Amniotic epithelial cell (primary cell): ENCODE data around the gene MTPN.

Experiments used
- DNase-seq: peaks from one replicate; pipeline ENCODE4 v3.0.0-alpha.2; 2010; ENCODE audit warnings: low read depth

The MTPN gene

DNA sequence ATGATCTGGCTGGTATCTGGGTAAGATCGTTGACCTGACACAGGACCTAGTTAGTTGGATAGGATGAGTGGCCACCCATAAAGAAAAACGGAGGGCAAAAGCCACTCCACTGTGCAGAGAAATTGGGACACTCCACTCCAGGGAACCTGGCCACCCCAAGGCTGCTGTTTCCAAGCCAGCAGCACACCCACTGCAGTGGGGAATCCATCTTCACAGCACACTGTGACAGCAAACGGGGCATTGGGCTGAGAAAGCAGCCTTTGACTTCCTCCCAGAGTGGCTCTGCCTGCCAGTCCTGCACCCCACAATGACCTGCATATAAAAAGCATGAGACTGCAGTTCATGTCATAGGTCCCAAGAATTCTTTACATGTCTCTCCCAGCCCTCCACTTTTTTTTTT, 52.9 kb downstream of the MTPN start:
- no peak for DNase-seq

- DNase-seq, result no peak
Measured at GRCh38 chr7:135922263-135922662, 54.9 kb downstream of the MTPN start.

DNA sequence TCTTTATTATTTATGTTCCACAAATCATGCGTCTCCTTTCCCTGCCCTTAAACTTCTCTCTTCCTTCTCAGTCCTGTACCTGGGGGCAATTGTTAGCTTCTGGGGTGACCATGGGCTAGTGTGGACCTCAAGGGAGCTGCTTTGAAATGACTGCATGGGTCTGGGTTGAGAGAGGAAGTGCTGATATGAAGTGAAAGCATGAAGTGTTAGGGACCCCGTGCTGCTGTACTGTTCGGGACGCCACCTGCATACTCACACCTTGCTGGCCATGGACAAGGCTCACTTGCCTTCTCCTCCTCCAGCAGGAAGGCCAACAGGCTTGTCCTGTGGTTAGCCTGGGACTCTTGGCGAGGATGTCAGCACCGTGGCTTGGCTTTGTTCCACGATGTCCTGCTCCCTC, 56.7 kb downstream of the MTPN start:
- DNase-seq, result no peak

DNA sequence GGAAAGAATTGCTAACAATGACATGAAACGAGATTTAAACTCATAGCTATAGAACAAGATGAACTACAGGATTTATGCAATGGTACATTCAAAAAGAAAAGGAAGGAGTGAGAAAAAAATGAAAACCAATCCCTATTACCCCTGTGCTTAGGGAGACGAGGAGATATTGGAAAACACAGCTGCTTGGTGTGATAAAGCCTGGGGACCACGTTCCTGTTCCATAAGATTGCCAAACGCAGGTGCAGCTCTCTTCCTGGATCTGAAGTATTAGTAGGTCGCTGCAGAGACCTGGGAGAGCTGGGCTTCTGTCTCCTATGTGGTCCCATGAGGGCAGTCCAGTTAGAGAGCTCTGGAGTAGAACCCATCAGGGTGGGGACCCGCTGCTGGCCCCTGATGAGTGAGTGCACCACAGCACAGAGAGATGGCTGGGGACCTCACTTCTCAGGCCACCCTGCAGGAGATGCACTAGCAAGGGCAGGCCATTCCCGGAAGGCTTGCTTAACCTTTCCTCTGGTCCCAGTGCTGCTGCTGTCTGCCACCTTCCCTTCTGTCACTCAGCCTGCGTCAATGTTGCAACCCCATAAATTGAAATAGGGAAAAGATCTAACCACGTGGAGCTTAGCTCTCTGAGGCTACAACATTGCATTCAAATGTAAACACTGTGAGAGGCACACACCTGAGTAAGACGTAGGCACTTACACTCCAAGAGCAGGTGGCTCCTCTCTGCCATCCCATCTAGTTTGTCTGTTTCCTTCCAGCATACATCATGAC, 57.9 kb downstream of the MTPN start:
- DNase-seq, result no peak

DNA sequence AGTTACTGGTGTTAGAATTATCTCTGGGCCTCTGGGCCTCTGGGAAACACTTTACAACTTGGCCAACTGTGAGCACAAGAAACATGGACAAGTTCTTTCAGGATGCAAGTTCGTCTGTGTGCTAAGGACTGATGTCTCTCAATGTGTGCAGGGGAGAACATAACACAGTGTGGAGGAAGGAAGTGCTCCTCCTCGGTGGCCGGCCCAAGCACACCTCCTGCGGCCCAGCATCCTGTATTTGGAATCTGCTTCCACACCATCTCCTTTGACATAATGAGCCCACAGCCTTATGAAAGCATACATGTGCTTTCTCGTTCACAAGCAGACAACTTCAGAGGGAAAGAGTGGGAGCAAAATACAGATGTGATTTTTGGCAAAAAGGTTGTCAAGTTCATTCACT, 59.0 kb downstream of the MTPN start:
- DNase-seq, result no peak

- no peak for DNase-seq
Measured at GRCh38 chr7:135917721-135918120, 59.4 kb downstream of the MTPN start.

GRCh38 chr7:135914346-135914745, 62.8 kb downstream of the MTPN start:
- DNase-seq, result no peak

DNA sequence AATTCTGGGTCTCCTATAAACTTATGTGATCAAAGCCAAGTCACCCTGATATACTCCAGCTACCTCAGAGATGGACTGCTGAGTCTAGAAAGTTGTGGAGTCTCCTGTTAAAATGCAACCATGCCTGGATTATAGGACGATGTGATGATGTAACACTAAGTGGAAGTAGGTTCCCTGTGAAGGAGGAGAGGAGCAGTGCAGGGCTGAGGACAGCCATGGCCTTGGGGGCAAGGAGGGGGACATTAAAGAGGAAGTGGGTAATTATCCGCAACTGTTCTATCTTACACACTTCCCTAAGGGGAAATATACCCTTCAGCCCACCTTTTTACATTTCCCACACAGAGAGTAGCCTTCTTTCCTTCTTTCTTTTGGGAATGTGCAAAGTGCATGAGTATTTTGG, 63.8 kb downstream of the MTPN start:
- no peak for DNase-seq

DNA sequence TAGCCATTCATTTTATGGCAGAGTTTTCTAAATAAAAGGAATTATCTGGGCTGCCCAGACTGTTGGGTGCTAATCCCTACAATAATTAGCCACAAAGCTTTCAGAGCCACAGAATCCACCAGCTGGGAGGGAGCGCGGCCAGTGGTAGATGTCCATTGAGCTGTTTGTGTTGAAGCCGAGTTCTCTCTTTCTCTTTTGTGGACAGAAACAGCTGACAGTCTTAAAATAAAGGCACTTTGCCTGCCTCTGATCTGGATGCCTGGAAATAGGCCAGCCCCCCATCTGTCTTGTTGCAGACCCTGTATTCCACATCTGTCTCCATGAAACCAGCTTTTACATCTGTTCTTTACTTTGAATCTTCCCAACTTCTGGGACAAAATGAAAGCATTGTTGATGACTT, 66.1 kb downstream of the MTPN start:
- DNase-seq, result no peak

DNA sequence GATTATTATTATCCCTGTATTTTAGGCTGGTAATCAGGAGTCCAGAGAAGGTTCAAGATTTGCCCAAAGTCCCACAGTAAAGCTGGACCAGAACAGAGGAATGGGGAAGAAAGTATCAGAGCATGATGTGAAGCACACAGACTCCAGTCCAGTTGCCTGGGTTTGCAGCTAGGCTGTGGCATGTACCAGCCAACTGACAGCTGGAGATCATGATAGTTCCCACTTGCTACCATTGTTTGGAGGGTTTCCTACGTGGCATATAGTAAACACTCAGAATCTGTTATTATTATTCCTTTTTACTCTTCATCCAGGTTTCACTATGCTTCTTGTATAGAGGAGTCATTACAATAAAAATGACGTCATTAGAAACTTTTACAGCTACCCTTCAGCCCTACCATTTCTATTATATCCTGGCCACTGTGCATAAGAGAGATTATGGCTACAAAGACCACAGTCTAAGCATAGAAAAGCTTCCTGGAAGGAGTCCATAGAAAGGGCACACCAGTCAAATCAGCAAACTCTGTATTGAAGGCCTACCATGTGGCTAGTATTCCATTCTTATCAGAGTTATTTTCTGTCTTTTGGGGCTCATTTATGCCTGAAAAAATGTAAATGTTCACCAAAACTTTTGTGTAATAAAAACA, 66.6 kb downstream of the MTPN start:
- DNase-seq, result no peak

DNA sequence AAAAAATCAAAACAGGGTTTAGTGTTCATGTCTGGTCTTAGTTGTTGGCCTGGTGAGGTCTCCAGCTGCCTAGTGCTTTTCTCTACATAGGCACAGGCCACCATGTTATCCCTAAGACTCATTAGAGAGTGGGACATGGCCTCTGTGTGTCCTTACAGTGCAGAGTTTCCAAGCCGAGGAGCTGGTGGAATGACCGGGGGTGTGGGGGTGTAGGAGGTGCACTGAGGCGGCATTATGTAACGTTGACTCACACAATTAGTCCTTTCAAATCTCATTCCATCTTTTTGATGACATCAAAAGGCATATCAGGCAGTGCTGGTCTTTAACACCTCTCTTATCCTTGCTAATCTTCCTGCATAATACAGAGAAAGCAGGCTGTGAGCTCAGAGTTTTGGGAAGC, 71.3 kb downstream of the MTPN start:
- no peak for DNase-seq

- no peak for DNase-seq
Measured at GRCh38 chr7:135905355-135905754, 71.8 kb downstream of the MTPN start.

DNA sequence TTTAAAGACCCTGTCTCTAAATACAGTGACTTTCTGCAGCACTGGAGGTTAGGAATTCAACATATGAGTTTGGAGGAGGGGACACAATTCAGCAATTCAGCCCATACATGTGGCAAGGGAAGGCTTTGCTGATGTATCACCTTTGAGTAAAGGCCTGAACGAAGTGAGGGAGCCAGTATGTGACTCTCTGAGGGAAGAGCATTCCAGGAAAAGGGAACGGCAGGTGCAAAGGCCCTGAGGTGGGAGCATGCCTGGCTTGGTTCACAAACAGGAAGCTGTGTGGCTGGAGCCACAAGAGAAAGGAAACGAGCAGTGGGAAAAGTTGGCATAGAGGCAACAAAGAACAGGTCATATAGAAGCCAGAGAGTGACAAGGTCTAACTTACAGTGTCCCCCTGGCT, 72.9 kb downstream of the MTPN start:
- DNase-seq, result no peak

DNA sequence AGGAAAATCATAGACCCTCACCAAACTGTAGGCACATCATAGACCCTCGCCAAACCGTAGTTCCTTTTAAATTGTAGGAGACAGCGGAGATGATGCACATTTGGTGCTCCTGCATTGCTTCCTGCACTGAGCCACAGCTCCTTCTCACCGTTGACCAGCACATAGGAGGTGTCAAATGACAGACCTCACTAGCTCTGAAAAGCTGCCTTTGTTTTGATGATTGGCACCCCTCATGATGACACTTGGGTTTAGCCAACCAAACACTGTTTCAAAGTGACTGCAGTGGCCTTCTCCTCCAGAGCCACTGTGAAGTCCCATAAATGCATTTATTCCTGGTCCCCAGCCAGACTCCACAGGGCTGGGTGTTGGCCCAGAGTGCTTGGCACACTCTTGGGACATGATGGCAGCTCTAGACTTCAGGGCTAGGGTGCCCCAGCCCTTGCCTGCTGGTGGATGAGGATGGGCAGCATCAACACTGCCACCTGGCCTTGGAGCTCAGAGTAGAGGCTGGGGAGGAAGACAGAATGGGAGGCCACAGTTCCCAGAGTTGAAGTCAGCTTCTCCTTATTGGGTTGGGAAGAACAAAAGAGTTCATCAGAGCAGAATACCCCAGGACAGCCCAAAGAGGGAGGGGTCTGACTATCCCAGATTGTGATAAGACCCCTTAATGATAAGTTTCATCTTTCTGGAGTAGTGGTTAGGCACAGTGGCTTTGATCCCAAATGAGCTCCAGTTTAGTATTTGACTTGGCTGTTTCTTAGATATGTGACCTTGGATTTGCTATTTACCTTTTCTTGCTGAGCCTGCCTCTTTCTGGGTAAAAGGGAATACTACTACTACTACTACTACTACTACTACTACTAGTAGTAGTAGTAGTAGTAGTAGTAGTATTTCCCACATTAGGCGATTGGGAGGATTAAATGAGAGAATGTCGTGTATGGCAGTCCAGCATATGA, 75.3 kb downstream of the MTPN start:
- DNase-seq, result no peak

DNA sequence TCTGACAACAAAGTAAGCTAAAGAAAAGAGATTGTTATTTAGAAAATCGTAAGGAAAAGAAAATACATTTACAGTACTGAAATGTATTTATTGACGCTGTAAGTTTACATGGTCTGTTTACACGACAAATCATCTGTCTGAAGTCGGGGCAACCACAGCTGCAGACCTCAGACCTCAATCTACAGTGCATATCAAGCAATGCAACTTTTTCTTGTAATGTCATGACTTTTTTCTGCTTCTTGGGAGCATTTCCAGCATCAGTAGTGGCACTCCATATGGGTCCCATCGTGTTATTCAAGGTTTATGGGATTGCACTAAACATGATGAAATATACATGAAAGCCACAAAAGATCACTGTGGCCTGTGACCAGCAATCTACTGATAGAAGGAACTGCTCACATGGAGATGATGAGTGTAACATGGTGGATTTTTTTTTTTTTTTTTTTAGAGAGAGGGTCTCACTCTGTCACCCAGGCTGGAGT, 77.1 kb downstream of the MTPN start:
- DNase-seq, result no peak

DNA sequence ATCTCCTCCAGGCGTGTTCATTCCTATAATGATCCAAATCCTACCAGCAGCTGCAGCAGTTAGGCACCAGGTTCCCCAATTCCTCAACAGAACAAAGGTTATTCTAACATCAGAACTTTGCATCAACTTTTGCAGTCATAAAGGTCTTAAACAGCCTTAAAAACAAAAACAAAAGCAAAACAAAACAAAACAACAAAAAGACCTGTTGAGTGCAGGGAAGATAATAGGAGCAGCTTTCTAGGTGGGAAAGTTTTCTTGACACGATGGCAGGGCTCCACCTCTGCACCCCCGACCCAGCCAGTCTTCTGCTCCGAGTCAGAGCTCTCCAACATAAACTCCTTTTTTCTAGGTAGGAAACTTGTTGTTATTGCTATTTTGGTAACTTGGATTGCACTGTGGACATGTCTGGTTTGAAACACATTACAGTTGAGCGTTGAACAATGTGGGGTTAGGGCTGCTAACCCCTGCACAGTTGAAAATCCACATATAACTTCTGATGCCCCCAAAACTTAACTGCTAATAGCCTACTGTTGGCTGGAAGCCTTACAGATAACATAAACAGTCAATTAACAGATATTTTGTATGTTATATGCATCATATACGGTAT, 77.6 kb downstream of the MTPN start:
- no peak for DNase-seq

DNA sequence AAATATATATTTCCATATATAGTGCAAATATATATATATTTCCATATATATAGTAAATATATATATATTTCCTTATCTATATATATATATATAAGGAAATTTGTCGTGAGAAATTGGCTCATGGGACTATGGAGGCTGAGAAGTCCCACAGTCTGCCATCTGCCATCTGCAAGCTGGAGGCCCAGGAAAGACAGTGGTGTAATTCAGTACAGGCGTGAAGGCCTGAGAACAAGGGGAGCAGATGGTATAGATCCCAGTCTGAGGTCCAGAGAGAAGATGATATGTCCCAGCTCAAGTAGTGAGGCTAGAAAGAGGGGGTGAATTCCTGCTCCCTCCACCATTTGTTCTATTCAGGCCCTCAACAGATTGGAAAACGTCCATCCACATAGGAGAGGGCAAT, 78.9 kb downstream of the MTPN start:
- no peak for DNase-seq

DNA sequence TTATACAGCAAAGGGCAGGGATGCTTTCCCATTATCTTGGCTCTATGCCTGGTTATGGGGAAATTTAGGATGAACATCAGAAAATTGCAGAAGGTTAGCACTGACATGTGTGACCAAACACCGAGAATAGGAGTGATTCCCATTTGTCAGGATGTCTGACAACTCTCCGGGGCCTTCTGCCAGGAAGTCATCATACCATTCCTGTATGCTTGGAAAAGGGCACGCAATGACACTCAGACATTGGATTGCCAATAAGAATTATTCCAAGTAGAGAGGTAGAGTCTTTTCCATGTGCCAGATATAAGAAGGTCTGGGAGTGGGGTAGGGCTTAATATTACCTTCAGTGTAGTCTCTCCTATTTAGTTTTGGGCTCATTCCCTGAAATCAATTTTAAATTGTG, 82.3 kb downstream of the MTPN start:
- DNase-seq, result no peak

DNA sequence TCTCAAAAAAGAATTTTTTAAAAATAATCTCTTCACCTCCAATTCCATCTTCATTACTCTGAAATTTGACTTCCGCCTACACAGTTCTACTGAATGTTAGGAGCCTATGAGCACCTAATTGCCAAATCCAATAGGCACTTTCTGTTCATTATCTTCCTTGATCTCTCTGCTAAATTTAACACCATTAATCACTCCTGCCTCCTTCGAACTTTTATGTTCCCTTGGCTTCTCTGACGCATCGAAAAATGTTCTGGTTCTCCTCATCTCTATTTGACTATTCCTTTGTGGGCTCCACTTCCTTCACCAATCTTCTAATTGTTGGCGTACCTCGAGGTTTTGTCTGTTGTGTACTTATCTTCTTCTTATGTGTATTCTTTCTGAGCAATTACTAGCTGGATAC, 87.3 kb downstream of the MTPN start:
- DNase-seq, result no peak

- peak; percentile 10 for DNase-seq
Measured at GRCh38 chr7:135888740-135889139, 88.4 kb downstream of the MTPN start.

DNA sequence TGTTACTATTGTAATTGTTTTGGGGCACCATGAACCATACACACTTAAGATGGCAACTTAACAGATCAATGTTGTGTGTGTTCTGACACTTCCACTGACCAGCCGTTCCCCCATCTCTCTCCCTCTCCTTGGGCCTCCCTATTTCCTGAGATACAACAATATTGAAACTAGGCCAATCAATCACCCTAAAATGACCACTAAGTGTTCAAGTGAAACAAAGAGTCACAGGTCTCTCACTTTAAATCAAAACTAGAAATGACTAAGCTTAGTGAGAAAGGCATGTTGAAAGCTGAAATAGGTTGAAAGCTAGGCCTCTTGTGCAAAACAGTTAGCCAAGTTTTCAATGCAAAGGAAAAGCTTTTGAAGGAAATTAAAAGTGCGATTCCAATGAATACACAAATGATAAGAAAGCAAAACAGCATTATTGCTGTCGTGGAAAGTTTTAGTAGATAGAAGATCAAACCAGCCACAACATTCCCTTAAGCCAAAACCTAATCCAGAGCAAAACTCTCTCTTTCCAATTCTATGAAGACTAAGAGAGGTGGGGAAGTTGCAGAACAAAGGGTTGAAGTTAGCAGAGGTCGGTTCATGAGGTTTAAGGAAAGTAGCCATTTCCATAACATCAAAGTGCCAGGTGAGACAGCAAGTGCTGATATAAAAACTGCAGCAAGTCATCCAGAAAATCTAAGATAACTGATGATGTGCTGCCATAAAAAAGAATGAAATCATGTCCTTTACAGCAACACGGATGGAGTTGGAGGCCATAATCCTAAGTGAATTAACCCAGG, 90.6 kb downstream of the MTPN start:
- DNase-seq, result no peak
